Loucy (cell line): ENCODE measurements around the gene CACNA2D3.

Experiments
- H2AFZ ChIP-seq: fragments of 200-600 bp; sonication (generic); 2 replicates; pipeline ENCODE4 v1.6.0; 2016; ENCODE audit warnings: antibody characterized with exemption, mild to moderate bottlenecking, low read length, moderate library complexity
- H3F3A ChIP-seq: fragments of 200-600 bp; 2 replicates; pipeline ENCODE4 v1.6.0; 2016; ENCODE audit warnings: antibody characterized with exemption, low read depth, mild to moderate bottlenecking
- H3K27me3 ChIP-seq: fragments of 200-600 bp; sonication (generic); 2 replicates; pipeline ENCODE4 v1.6.1; 2014; ENCODE audit warnings: low read length, mild to moderate bottlenecking; ENCODE audit not compliant: insufficient read depth, poor library complexity, severe bottlenecking
- H3K36me3 ChIP-seq: fragments of 200-600 bp; sonication (generic); 2 replicates; pipeline ENCODE4 v1.6.1; 2016; ENCODE audit warnings: low read length; ENCODE audit not compliant: insufficient read depth
- H3K4me1 ChIP-seq: fragments of 200-600 bp; sonication (generic); 2 replicates; pipeline ENCODE4 v1.5.1; 2014; ENCODE audit warnings: low read length, mild to moderate bottlenecking; ENCODE audit not compliant: insufficient read depth, poor library complexity, severe bottlenecking
- H3K4me2 ChIP-seq: fragments of 200-600 bp; sonication (generic); 2 replicates; pipeline ENCODE4 v1.6.0; 2014; ENCODE audit warnings: antibody characterized with exemption, low read length, low read depth, mild to moderate bottlenecking; ENCODE audit not compliant: poor library complexity, severe bottlenecking
- H3K4me3 ChIP-seq: fragments of 200-600 bp; sonication (generic); 2 replicates; pipeline ENCODE4 v1.5.1; 2014; ENCODE audit warnings: low read length, mild to moderate bottlenecking, mixed read lengths; ENCODE audit not compliant: poor library complexity, severe bottlenecking
- H3K79me2 ChIP-seq: fragments of 200-600 bp; sonication (generic); 2 replicates; pipeline ENCODE4 v1.6.1; 2014; ENCODE audit warnings: low read length; ENCODE audit not compliant: insufficient read depth
- H3K9ac ChIP-seq: fragments of 200-600 bp; sonication (generic); 2 replicates; pipeline ENCODE4 v1.6.0; 2014; ENCODE audit warnings: mild to moderate bottlenecking, low read depth, low read length, moderate library complexity; ENCODE audit not compliant: poor library complexity, severe bottlenecking
- H3K9me2 ChIP-seq: fragments of 200-600 bp; sonication (generic); replicated peaks from 2 replicates; pipeline ENCODE4 v1.6.1; 2016; ENCODE audit warnings: low read depth, low read length, mixed read lengths
- H3K9me3 ChIP-seq: fragments of 200-600 bp; sonication (generic); 2 replicates; pipeline ENCODE4 v1.6.1; 2014; ENCODE audit warnings: mild to moderate bottlenecking, antibody characterized with exemption, low read length, low read depth; ENCODE audit not compliant: insufficient read depth
- H4K20me1 ChIP-seq: fragments of 200-600 bp; sonication (generic); 2 replicates; pipeline ENCODE4 v1.6.0; 2014; ENCODE audit warnings: antibody characterized with exemption, low read length, mild to moderate bottlenecking; ENCODE audit not compliant: insufficient read depth, poor library complexity, severe bottlenecking
- CTCF ChIP-seq: fragments of 200-600 bp; sonication (generic); conservative IDR thresholded peaks from 2 replicates; pipeline ENCODE4 v1.5.1; 2014; ENCODE audit warnings: mild to moderate bottlenecking, antibody characterized with exemption, low read length
- EZH2phosphoT487 ChIP-seq: fragments of 200-600 bp; IDR thresholded peaks from 2 replicates; pipeline ENCODE4 v1.6.1; 2018; ENCODE audit warnings: antibody characterized with exemption, mild to moderate bottlenecking, moderate library complexity, borderline replicate concordance

The CACNA2D3 gene

GRCh38 chr3:54427501-54427900 is 305.1 kb downstream of the CACNA2D3 start:
- no peaks in the 10 kb centered on the region for H3K36me3 ChIP-seq
- H3K4me1 ChIP-seq = no peaks in the 10 kb centered on the region
- TF ChIP-seq EZH2phosphoT487 (no peak), CTCF (no peak)
- H3K9ac ChIP-seq = no peak overlapping the region
- no peak overlapping the region for H3K4me2 ChIP-seq
- no peaks in the 10 kb centered on the region for H3K9me2 ChIP-seq
- H3K27me3 ChIP-seq = no peaks in the 10 kb centered on the region
- no peak overlapping the region for H3K4me3 ChIP-seq
- no peak overlapping the region for H2AFZ ChIP-seq
- H3K79me2 ChIP-seq = no peaks in the 10 kb centered on the region
- H3K9me3 ChIP-seq = no peaks in the 10 kb centered on the region
- H4K20me1 ChIP-seq = no peaks in the 10 kb centered on the region
- H3F3A ChIP-seq = no peaks in the 10 kb centered on the region

GRCh38 chr3:54427941-54428871 is 305.9 kb downstream of the CACNA2D3 start:
- no peaks in the 10 kb centered on the region for H3K79me2 ChIP-seq
- H3K9ac ChIP-seq = no peak overlapping the region
- TF ChIP-seq CTCF (peak; percentile 91), EZH2phosphoT487 (no peak)
- no peaks in the 10 kb centered on the region for H3K9me3 ChIP-seq
- H3F3A ChIP-seq = no peaks in the 10 kb centered on the region
- H3K36me3 ChIP-seq = no peaks in the 10 kb centered on the region
- no peaks in the 10 kb centered on the region for H4K20me1 ChIP-seq
- no peaks in the 10 kb centered on the region for H3K4me1 ChIP-seq
- no peak overlapping the region for H3K4me3 ChIP-seq
- no peaks in the 10 kb centered on the region for H3K9me2 ChIP-seq
- no peak overlapping the region for H2AFZ ChIP-seq
- no peak overlapping the region for H3K4me2 ChIP-seq
- no peaks in the 10 kb centered on the region for H3K27me3 ChIP-seq

- no peaks in the 10 kb centered on the region for H3K79me2 ChIP-seq
- no peak overlapping the region for H3K9ac ChIP-seq
- no peak for TF ChIP-seq EZH2phosphoT487
- TF ChIP-seq CTCF = no peak
- no peaks in the 10 kb centered on the region for H4K20me1 ChIP-seq
- no peaks in the 10 kb centered on the region for H3K27me3 ChIP-seq
- no peak overlapping the region for H3K4me2 ChIP-seq
- H3F3A ChIP-seq = no peaks in the 10 kb centered on the region
- no peaks in the 10 kb centered on the region for H3K36me3 ChIP-seq
- H2AFZ ChIP-seq = no peak overlapping the region
- no peaks in the 10 kb centered on the region for H3K9me3 ChIP-seq
- no peak overlapping the region for H3K4me3 ChIP-seq
- no peaks in the 10 kb centered on the region for H3K9me2 ChIP-seq
- no peaks in the 10 kb centered on the region for H3K4me1 ChIP-seq
Measured at GRCh38 chr3:54432975-54433374, 310.6 kb downstream of the CACNA2D3 start.
